ENCODE results near the gene DDX50. TPM values are rescaled to one million over a fixed set of nuclear protein-coding genes. Genes with fewer than 3 reads are reported as not detected.

DDX50 gene
- total RNA-seq, 2 experiments from 2014 or later: 51.9 to 56.2 TPM

Other genes starting within 250 kb of the DDX50 start
- 10 to 100 TPM; 80.1 to 86.3 TPM for gene CCAR1, start 180.1 kb upstream of the DDX50 start, total RNA-seq
- gene STOX1, start 73.8 kb upstream of the DDX50 start, total RNA-seq: under 1 TPM; 0.50 to 0.60 TPM
- gene DDX21, start 54.9 kb downstream of the DDX50 start, total RNA-seq: 10 to 100 TPM; 82.3 to 82.7 TPM
- 10 to 100 TPM; 16.4 to 18.3 TPM for gene KIFBP, start 87.5 kb downstream of the DDX50 start, total RNA-seq
- 100 to 1,000 TPM; 468 to 474 TPM for gene SRGN, start 186.8 kb downstream of the DDX50 start, total RNA-seq
- 10 to 100 TPM; 57.1 to 63.4 TPM for gene VPS26A, start 222.9 kb downstream of the DDX50 start, total RNA-seq

Measured in activated CD4-positive, alpha-beta memory T cell treated with anti-CD3 and anti-CD28 coated beads, Interleukin-2, amount 10 ng/mL, durations not matched to agents 7 days and 5 days (primary cell).